GM18873 (cell line): Measurements from ENCODE around the gene CSPG4.
"Not testable (repeated sequence)": the region's sequence is repeated elsewhere in the genome, so short reads cannot be mapped to it uniquely, and the experiment has no call there.

Experiments used
- ATAC-seq: cut with Tn5 transposase; IDR thresholded peaks from one replicate; pipeline ENCODE4 v1.9.1; 2021; ENCODE audit warnings: mild to moderate bottlenecking, moderate library complexity, moderate number of reproducible peaks; ENCODE audit not compliant: unreplicated experiment, low FRiP score

The CSPG4 gene

GRCh38 chr15:75636026-75636425 lies 76.6 kb downstream of the CSPG4 start:
- no peak for ATAC-seq

GRCh38 chr15:75633922-75634321 lies 78.7 kb downstream of the CSPG4 start:
- ATAC-seq, result not testable (repeated sequence)

GRCh38 chr15:75631935-75632334 lies 80.7 kb downstream of the CSPG4 start:
- no peak for ATAC-seq

GRCh38 chr15:75625542-75626347 lies 86.9 kb downstream of the CSPG4 start, which contains the start of gene SNUPN:
TSS of gene SNUPN (minus strand) at chr15:75625725. CDS start at chr15:75621051, 4,674 bp downstream.
- peak; percentile 67 for ATAC-seq
